HG03460 (cell line): ENCODE measurements around the gene TCF12.

Experiments
- ATAC-seq: cut with Tn5 transposase; IDR thresholded peaks from one replicate; pipeline ENCODE4 v1.9.1; 2021; ENCODE audit not compliant: unreplicated experiment

Gene TCF12

DNA sequence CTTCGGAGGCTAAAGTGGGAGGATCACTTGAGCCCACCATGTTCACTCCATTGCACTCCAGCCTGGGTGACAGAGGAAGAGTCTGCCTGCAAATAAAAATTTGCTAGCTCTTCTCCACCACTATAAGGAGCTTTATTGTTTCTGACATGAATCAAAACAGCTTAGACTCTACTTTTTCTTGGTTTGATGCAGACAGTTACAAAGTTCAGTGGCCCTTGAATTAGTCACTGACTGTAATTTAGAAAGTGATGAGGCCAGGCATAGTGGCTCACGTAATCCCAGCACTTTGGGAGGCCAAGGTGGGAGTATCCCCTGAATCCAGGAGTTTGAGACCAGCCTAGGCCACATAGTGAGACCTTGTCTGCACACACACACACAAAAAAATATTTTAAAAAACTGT, 285.5 kb downstream of the TCF12 start:
- ATAC-seq, result no peak

DNA sequence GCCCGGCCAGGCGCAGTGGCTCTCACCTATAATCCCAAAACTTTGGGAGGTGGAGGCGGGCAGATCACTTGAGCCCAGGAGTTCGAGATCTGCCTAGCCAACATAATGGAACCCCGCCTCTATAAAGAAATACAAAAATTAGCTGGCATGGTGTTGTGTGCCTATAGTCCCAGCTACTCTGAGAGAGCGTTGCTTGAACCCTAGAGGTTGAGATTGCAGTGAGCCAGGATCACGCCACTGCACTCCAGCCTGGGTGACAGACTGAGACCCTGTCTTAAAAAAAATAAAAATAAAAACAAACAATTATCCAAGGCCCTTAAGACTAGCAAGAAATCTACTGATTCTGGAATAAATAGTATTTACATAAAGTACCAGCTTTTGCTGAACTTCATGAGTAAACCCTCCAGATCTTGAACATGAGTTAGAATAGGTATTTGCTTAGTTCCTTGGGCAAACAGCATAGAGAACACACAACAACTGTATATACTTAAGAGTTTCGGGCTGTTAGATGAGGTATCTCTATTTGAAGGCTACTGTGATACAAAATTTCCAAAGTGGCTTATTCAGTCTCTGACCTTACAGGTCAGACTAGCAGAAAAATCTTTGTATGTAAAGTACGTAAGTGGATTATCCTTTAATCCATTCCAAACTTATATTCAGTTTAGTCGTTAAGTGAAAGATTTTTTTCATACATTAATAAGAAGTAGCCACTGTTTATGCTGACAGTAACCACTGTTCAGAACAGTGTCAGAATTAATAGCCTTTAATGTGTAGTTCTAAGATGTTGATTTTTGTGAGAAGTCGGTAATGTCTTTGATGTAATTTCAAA, 286.8 kb downstream of the TCF12 start:
- no peak for ATAC-seq

DNA sequence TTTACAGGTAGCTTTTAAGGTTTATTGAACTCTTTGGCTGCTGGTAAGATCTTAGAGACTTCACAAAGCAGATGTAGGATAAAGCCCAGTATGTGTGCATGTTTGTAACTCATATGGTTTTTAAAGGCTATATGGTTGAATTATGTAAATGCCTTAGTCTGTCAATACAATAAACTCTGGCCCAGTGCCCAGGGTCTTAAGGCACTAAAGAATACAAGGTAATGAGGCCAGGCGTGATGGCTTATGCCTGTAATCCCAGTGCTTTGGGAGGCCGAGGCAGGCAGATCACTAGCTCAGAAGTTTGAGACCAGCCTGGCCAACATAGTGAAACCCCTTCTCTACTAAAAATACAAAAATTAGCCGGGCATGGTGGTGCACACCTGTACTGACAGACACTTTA, 287.6 kb downstream of the TCF12 start:
- ATAC-seq, result no peak

DNA sequence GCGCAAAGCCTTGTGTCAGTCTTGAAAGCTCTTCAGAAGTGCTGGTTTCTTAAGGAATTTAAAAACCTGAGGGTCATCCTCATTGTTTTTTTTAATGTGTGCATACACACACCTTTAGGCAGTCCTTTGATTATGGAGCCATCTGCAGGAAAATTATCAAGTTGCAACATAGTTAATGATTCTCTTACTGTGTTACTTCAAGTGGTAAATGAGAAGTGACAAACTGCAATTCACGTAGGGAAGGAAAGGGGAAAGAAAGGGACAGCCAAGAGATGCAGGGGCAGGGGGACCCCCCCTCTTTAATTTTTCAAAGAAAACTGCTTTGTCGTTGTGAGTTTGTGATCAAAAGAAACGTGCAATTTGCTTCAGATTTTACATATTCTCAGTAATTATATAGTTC, 295.4 kb downstream of the TCF12 start:
- ATAC-seq, result no peak

DNA sequence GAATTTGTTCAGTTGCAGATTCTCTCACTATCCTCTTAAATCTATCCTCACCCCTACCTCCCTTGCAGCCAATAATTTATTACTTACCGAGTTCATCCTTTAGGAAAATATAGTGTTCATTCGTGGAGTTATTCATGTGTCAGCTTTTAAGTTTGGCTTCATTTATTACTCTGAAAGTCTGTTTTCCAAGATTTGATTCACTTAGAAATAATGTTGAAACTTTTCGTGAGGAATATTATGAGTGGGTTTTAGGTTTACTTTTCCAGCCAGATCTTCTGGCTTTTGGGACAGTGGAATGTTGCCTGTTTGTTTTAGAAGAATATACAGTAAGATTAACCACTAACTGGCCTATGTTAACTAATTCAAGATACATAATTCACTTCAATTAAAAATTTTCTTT, 296.9 kb downstream of the TCF12 start:
- no peak for ATAC-seq

DNA sequence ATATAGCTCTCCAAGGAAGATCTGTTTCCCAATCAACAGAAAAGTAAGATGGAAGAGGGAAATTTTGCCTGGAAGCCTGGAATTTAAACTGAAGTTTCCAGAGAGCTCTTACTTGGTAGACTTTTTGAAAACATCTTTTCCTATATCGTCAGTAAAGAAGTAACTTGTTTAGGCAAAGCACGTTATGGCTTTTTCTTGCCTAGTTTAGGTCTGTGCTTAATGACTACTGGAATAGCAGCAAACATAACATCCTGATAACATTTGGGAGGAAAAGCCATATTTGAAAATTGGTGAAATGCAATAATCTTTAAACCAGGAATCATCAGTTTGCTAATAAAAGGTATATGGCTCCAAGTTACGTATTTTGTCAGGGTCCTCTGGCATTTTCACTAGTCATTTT, 297.4 kb downstream of the TCF12 start:
- no peak for ATAC-seq

DNA sequence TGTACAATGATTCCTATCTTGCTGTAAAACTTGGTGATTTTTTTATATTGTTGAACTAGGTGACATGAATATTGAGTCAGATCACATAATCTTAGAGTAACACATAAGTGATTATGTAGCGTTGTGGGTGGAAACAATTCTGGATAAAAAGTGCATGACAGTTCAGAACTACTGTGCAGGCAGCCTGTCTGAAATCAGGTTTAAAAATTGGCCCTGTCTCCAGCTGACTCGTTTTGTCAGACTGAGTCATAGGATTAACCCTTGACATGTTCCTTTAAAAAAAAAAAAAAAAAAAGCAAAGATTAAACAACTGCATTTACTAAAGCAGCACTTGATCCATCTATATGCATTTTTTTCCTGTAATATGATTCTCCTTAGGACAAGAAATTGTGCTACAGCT, 297.8 kb downstream of the TCF12 start:
- ATAC-seq, result no peak

DNA sequence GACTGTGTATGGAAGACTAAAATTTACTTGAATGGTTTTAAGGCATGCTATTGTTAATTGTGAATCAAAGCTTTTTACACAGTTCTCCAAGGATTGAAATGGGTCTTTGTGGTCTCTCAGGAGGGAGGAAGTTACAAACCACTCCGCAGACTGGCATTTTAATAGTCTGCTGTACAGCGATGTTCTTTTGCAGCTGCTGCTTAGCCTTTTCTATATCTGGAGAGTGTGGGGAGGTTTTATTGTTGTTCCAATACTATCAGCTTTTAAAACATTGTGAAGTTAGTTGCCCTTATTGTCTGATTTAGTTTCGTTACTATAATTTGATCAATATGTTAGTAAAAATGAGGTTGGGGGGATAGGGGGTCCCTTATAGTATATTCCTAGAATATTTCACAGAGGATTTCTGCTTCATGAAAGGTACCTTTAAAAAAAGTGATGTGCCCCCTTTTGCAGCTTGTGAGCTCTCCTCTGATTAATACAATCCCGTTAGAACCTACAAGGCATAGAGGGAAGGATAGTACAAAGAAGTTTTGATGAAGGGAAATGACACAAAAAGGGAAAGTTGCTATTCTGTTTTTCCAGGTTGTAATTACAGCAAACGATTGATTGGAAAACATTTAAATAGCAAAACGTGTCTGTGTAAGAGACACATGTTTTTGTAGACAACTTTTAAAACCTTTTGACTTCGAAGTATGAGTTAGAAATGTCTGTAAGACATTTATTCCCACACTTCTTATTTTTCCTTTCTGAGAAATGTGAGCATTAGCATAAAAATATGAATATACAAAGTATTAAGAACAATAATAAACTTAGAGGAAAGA, 299.5 kb downstream of the TCF12 start:
- no peak for ATAC-seq

DNA sequence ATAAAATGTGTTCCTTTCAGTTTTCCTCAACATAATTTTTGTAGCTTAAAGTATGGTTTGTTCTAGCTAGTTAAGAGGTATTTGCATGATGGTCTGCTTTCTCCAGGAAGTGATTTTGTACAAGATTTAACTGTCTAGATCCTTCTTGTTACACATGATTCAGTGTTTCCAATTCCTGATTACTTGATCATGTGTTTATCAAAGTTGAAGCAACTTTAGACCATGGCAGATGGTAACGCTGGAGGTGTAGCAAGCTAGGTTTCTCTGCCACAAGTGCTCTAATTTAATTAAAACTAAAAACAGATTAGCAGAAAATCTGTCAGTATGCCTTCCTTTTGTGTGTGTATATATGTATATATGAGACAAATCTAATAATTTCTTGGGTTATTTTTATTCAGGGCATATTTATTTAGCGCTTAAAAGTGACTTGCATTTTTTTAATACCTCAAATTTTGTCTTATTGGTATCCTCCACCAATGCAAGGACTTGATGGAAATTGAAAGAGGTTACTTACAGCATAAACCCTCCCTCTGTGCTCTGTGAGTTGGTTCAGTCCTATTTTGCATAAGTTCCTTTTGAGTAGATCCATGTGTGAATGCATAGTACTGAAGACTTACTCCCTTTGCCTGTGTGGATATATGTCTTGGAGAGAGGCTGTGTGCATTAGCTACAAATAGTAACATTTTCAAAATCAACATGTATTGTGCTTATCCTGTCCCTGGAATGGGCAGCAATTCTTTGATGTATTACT, 300.6 kb downstream of the TCF12 start:
- no peak for ATAC-seq

DNA sequence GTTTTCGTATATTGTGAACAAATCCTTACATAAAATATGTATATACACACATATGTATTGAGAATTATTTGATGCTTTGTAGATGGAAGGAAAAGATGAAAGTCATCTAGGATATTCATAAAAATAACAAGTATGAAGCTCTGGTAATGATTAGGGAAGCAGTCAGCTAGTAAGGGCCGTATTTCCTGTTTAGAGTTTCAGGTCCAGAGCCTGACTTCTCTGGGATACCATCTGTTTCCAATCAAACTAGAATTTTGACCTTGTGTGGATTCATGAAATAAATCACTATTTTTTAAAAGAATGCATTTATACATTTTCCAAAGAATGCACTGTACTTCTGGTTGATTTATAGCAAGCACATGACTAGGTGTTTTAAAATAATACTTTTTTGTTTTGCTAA, 301.8 kb downstream of the TCF12 start:
- no peak for ATAC-seq

DNA sequence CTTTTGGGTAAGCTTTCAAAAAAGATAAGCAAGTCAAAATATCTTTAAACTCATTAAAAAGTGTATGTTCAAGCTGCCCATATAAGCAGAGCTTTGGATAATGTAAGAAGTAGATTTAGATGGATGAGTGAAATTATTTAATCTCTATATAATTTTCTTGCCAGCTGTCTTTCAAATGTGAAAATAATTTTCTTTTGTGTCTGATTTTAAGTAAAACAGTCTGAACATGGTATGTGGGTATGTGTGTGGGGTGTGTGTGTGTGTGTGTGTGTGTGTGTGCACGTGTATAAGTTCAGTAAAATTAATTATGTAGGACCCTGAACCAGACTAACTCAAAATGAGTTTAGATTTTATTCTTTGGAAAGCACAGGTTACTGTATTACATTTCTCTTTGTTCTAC, 302.7 kb downstream of the TCF12 start:
- ATAC-seq, result no peak

DNA sequence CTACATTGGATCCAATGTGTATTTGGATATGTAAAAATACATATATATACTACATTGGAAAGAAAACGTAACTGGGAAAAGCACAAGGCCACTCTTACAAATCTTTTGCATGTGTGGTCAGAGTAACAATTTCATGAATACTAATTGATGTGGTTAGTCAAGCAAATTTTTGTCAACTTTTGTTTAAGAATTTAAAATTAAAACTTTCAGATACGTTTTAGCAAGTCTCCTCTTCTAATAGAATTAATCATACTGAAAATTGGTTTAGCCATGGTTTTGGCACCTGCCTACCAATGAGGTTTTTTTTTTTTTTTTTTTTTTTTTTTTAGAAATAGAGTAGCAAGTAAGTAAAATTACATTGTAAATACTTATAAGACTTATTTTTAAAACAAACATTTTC, 304.9 kb downstream of the TCF12 start:
- no peak for ATAC-seq

DNA sequence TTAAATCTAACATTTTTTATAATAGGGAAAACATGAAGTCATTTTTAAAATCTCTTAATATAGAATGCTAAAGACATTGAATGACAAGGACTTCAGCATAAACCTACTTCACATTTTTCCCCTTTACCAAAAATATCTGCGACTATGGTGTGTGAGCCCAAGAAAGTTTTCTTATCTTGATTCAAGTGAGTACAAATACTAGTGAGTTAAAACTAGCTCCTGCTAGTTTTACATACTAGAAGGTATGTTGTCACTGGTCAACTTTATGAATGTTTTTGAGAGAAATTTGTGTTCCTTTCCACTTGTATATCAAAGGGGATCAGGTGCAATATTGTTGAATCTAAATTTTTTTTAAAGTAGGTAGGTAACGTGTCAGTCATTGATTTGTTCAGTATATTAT, 305.4 kb downstream of the TCF12 start:
- no peak for ATAC-seq

DNA sequence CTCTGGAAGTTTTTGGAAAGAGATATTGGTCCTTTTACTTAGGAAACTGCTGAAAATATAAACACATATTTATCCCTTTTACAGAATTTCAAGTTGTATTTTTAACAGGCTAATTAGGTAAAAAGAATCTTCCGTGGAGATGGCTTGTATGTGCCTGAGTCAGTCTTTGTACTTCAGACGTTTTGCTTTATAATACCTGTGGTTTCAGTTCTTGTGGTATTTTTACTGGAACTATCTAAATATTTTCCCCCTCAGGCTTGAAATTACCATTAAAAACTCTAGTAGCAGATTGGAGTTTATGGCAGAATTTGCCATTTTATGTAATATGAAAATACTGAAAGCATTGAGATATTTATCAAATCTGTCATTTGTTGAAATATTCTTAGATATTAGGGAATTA, 306.2 kb downstream of the TCF12 start:
- no peak for ATAC-seq

DNA sequence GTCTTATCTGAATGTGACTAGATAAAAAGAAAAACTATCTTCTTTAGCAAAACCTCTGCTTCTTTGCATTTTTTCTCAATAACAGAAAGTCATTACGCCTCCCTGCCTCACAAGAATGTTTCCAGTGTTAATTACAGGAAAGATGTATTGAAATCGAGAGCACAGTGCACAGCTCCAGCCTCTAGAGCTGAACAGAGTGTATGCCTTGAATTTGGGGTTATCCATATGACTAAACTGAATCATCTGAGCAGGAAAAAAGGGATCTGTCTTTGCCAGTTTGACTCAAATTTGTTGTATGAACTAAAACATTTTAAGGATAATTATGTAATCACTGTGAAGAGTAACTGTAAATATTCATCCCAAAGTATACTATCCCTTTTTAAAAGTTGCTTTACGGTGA, 308.7 kb downstream of the TCF12 start:
- ATAC-seq, result no peak

DNA sequence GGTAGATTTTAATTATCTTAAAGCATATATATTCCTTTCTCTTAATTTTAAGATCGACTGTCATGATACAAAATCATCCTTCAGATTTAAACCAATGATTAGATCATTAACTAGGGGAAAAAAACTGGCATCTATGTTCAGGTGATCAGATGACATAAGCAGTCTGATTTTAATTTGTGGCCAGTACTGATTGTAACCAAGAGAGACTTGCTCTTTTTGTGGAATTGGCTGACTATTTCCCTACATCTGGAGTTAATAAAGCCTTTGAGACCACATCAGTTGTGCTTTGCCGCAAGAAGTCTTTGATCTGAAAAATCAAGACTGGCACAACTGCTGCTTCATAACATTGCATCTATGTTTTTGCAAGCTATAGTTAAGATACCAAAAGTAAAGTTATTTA, 309.5 kb downstream of the TCF12 start:
- no peak for ATAC-seq

DNA sequence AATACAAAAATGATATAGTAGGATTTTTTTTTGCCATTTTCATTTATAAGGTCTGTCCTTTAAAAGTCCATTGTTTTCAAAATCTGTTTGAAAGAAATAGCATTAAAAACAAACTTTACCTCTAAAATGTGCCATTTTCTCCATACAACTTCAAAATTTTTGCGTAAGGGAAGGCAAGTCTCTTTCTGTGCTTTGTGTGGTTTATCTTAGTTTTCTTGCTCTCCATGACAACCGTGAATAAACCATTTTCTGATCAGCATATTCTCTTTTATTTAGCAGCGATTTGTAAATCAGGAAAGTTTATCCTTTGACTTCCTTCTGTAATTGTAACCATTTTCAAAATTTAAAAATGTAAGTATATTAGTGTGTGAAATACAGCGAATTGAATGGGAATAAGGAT, 310.0 kb downstream of the TCF12 start:
- ATAC-seq, result no peak

DNA sequence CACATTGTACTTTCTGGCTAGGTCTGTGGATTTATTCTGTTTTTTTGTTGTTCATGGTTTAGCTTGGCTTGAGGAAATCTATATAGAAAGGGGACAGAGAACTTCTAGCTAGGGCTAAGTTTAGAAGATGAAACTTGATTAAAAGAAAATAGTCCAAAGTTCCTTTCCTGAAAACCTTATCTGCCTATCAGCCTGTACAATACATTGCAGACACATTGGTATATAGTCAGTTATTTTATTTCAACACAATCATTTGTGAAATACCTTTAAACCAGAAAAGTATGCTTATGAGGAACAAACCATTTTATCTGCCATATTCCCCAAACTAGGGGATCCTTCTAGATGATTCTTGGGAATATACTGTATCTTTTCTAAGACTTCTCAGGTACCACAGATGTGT, 310.6 kb downstream of the TCF12 start:
- no peak for ATAC-seq

DNA sequence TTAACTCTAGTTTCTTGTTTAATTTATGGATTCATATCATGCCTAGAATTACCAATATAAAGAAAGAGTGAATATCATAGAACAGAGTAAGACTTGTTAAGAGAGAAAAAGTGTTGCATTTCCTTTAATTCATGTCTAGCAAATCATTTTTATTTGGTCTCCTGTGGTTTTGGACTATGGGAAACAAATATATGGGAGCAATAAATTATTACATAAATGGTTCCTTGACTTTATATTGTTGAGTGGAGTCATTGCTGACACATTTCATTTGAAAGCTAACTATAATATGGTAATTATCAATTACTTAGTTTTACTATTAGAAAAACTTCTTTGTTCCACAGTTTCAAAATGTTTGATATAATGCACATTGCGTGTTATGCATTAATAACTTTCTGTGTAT, 313.1 kb downstream of the TCF12 start:
- ATAC-seq, result no peak

DNA sequence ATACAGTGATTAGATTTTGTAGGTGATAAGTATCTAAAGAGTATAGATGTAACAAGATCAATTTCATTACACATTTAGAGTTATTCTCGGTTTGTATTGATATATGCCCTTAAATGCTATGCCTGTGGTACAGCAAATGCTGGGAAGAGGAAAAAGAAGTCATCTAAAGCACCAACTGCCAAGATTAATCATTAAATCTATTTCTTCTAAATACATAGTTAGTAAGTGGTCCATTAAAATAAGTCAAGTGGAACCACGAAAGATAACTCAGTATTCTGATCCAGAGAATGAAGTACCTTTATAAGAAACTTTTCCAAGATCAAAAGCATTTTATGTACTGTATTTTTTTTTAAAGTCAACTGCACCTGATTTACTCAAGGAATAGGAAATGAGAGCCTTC, 315.7 kb downstream of the TCF12 start:
- ATAC-seq, result no peak

DNA sequence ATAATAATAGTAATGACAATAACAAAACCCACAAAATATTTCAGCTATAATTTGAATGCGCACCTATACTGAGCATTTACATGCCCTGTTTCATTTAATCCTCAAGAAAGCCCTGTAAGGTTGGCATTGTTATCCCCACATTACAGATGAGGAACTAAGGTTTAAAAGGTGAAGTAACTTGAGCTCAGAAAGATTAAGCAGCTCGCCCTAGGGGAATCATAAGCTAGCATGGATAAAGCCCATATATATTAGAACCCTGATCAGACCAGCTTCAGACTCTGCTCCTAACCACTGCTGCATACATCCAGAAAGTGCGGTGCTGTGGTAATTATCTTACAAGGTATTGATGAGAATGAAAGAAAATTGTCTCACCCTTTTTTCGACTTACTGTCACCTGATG, 316.7 kb downstream of the TCF12 start:
- no peak for ATAC-seq

DNA sequence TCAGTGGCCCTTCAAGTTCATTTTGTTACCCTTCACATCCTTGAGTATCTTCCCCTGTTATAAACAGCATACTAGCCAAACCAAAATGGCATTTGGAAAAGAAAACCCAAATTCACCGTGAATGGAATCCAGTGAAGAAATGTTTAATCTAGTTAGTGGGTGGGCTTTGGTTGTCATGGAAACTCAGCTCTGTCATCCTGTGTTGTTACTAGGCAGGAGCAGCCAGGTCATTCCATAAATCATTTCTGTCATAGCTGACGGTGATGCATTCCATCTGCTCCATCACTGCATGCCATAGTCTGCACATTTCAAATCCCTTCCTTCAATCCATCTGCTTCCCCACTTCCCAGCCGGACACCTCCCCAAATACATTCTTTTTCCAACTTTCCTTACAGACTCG, 317.4 kb downstream of the TCF12 start:
- ATAC-seq, result no peak
